ENCODE data around the gene CDC14A.

The CDC14A gene

GRCh38 chr1:100538913-100539835 is 186.9 kb downstream of the CDC14A start:
- peak; percentile 12 for DNase-seq (ENCODE audit: low spot score)

- DNase-seq (ENCODE audit: low spot score): peak; percentile 20
Measured at GRCh38 chr1:100539836-100540536, 187.7 kb downstream of the CDC14A start.

- DNase-seq (ENCODE audit: low spot score): no peak
Measured at GRCh38 chr1:100542285-100542684, 190.0 kb downstream of the CDC14A start.

- DNase-seq (ENCODE audit: low spot score): no peak
Measured at GRCh38 chr1:100543640-100544039, 191.3 kb downstream of the CDC14A start.

GRCh38 chr1:100544791-100545190 is 192.5 kb downstream of the CDC14A start:
- DNase-seq (ENCODE audit: low spot score): no peak

GRCh38 chr1:100545855-100546254 is 193.5 kb downstream of the CDC14A start:
- no peak for DNase-seq (ENCODE audit: low spot score)

- no peak for DNase-seq (ENCODE audit: low spot score)
Measured at GRCh38 chr1:100552031-100552430, 199.7 kb downstream of the CDC14A start.

- DNase-seq (ENCODE audit: low spot score): no peak
Measured at GRCh38 chr1:100552922-100553321, 200.6 kb downstream of the CDC14A start.

GRCh38 chr1:100556181-100556580 is 203.9 kb downstream of the CDC14A start:
- no peak for DNase-seq (ENCODE audit: low spot score)

GRCh38 chr1:100556925-100557605 is 204.8 kb downstream of the CDC14A start:
- no peak for DNase-seq (ENCODE audit: low spot score)

GRCh38 chr1:100557606-100557953 is 205.3 kb downstream of the CDC14A start:
- no peak for DNase-seq (ENCODE audit: low spot score)

GRCh38 chr1:100565533-100565932 is 213.2 kb downstream of the CDC14A start:
- no peak for DNase-seq (ENCODE audit: low spot score)

GRCh38 chr1:100565937-100566699 is 213.8 kb downstream of the CDC14A start:
- DNase-seq (ENCODE audit: low spot score): no peak

GRCh38 chr1:100567062-100567461 is 214.8 kb downstream of the CDC14A start:
- DNase-seq (ENCODE audit: low spot score): no peak

Measured in AG08395 (cell line).